OCI-M1 (cell line): ENCODE results near the gene OR2A7.
"Not testable (repeated sequence)": the region's sequence is repeated elsewhere in the genome, so short reads cannot be mapped to it uniquely, and the experiment has no call there.

Experiments
- DNase-seq: peaks from one replicate; lab custom pipeline; 2025; lab: John Stamatoyannopoulos, UW

OR2A7 gene

GRCh38 chr7:144255471-144255897, 9.1 kb downstream of the OR2A7 start:
- no peak for DNase-seq

DNA sequence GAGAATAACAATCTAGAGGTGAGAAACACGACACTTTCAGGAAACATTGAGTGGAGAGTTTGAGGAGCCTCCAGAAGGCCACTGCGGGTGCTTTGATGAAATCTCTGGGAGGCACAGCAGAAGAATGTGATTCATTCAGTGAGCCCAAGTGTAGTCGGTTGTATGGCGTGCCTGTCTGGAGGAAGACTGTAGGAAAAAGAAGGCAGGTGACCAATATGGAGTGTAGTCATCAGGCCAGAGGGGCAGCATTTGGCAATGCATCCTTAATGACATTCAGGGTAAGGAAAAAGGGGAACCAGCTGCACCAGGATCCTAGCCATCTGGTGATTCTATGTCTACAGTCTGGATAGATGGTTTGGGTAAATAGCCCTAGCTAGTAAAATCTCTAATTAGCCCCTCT, 12.3 kb downstream of the OR2A7 start:
- not testable (repeated sequence) for DNase-seq

- DNase-seq = not testable (repeated sequence)
Observed at GRCh38 chr7:144247674-144248330, 16.8 kb downstream of the OR2A7 start.

DNA sequence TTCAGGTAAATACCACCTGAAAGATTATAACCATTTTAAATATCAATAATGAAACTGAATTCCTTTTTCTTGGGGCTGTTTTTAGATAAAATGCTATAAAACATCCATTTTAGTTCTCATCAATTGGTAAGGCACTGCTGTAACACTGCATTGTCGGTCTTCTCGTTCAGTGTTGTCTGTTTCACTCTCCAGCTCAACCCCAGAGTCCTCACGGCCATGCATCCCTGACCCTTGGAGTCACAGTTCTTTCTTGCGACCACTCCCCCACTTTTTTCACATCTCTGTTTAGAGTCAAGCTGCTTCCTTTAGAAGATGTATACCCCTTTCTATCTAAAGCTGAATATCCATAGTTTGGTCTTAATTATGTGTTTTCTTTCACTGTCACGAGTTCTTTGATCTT, 17.6 kb downstream of the OR2A7 start:
- not testable (repeated sequence) for DNase-seq

- DNase-seq = not testable (repeated sequence)
Observed at GRCh38 chr7:144245372-144245771, 19.2 kb downstream of the OR2A7 start.

DNA sequence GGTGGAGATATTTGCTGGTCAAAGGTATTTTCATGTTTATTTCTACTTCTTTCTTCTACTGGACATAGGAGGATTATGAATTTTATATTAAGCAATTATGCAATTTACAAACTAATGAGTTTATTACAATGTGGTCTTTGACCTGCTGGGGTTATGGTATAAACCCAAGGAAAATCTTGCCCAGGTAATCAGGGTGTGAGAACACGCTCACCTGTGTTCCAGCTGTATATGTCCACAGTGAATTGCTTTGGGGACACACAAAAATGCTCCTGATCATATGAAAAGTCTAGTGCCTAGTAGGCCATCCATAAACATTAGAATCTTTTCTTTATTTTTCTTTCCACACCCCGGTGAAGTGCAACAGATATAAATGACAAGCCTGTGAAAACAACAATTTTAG, 25.2 kb downstream of the OR2A7 start, which contains the start of gene OR2A42:
OR2A42 (minus strand) TSS at position 241 of the 400 bp plus-strand sequence. CDS start 6,762 bp downstream, outside the sequence.
- not testable (repeated sequence) for DNase-seq

- not testable (repeated sequence) for DNase-seq
Observed at GRCh38 chr7:144238530-144239082, 26.0 kb downstream of the OR2A7 start.

DNA sequence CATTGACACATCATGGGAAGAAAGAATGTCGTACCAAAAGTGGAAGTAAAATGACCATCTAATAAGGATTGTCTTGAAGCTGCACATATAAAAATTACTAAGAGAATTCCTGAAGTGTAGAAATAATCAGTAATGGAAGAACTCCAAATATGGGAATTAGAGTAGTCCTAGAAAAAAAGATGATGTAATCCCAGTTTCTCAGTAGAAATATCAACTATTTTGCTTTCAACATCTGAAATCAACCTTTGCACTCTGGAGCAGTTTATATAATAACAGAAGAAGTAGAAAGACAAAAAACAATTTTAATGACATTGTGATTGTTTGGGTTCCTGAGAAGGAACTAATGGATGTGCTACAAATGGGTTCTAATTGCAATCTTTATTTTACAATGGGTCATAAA, 31.6 kb downstream of the OR2A7 start:
- not testable (repeated sequence) for DNase-seq

DNA sequence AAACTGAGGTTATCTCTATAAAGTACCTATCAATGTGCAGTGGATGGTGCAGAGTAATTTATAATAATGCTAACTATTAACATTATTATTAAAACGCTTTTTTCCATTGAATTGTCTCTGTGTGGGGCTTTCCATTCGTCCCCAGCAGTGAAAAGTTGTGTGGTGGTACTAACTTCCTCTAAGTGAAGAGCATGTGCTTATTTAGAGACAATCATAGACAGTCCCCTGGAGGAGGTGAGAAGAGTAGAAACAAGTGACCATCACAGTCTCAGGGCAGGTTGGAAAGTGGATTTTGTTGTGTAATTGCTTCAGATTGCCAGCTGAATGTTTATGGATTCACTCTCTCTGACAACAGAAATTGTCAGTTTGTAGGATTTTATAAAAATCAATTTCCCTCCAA, 33.6 kb downstream of the OR2A7 start:
- not testable (repeated sequence) for DNase-seq

GRCh38 chr7:144228810-144229209, 35.8 kb downstream of the OR2A7 start:
- not testable (repeated sequence) for DNase-seq

DNA sequence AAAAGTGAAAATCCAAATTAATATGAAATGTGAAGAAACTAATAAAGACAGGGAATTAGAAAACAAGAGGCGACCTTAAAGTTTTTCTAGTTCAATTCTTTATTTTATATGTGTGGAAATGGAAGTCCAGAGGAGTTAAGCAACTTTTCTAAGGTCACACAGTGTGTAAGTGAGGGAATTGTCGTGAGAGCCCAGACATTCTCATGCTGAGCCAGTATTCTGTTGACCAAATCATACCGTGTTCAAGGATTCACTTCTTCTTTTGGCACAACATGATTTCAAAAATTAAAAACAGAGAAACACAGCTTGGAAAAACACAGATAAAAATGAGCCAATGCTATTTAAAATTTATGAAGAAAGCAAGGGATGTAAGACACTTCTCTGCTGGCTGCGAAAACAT, 37.7 kb downstream of the OR2A7 start:
- not testable (repeated sequence) for DNase-seq

DNA sequence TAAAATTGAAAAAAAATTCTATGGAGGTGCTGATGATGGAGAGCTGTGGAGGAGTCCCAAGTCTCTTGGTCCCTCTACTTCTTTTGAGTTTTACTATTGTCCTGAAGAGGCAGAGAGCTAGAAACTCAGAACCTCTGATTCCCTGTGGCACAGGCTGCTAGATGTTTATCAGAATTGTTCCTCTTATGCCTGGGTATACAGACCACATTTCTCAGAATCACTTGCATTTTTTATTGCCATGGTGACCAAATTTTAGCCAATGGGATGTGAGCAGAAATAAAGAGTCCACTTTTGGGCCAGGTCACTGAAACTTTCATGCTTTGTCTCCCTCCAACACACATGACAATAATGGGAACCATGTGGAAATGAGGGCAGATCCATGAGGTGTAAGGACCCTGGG, 40.9 kb downstream of the OR2A7 start:
- DNase-seq = not testable (repeated sequence)

- DNase-seq = not testable (repeated sequence)
Observed at GRCh38 chr7:144220531-144220930, 44.1 kb downstream of the OR2A7 start.

- DNase-seq = not testable (repeated sequence)
Observed at GRCh38 chr7:144219149-144219548, 45.4 kb downstream of the OR2A7 start.

DNA sequence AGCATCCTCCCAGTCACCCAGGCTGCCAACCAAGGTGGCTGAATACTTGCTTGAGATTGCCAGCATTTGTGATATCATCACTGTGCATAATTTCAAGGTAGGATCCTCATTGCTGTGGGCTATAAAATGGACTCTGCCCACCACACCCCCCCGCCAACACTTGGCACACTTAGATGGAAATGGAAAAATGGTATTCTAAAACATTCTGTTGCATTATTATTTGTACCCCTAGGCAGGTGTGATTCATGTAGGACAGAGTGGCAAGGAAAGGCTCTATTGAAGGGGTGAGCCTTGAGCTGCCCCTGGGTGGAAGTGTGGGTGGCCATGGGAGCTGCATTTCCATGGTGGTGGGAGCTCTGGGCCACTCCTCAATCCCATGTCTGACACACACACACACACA, 46.0 kb downstream of the OR2A7 start:
- not testable (repeated sequence) for DNase-seq

- not testable (repeated sequence) for DNase-seq
Observed at GRCh38 chr7:144217200-144217599, 47.4 kb downstream of the OR2A7 start.
